Fibroblast of skin of scalp (primary cell): ENCODE results near the gene RAB11FIP4.
A peak's percentile ranks its signal among the peaks of the same experiment; 100 is the strongest.

Experiments used
- DNase-seq: peaks from one replicate; pipeline ENCODE4 v3.0.0-alpha.2; 2013

RAB11FIP4 gene

DNA sequence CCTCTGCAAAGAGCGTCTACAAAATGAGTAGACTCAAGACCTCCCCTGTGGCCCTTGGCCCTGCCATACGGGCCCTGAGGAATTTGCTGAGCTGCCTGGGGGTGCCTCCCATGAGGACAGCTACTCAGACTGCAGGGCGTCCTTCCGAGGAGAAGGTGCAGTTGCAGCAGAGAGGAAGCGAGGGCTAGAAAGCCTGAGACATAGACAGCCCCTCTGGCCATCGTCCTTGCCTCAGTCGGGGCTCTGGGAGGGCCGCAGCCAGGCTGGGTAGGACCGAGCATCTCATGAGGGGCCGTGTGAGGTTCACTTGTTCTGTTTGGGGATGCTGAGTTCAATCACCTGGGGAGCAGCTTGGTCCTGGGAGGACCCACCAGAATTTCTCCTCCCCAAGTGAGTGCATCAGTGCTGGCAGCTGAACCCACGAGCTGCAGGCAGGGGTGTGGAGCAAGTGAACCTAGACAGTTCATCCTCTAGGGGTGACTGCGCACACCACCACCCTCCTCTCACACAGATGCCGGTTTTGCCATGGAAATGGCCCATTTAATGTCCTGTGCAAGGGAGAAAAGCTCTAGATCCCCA is 20.3 kb downstream of the RAB11FIP4 start:
- DNase-seq = no peak

GRCh38 chr17:31412511-31412910 is 21.0 kb downstream of the RAB11FIP4 start:
- no peak for DNase-seq

- DNase-seq = no peak
Observed at GRCh38 chr17:31413081-31413799, 21.8 kb downstream of the RAB11FIP4 start.

- peak; percentile 51 for DNase-seq
Observed at GRCh38 chr17:31413874-31414549, 22.5 kb downstream of the RAB11FIP4 start.

GRCh38 chr17:31414550-31414918 is 23.1 kb downstream of the RAB11FIP4 start:
- no peak for DNase-seq

GRCh38 chr17:31415004-31415454 is 23.6 kb downstream of the RAB11FIP4 start:
- DNase-seq = no peak

DNA sequence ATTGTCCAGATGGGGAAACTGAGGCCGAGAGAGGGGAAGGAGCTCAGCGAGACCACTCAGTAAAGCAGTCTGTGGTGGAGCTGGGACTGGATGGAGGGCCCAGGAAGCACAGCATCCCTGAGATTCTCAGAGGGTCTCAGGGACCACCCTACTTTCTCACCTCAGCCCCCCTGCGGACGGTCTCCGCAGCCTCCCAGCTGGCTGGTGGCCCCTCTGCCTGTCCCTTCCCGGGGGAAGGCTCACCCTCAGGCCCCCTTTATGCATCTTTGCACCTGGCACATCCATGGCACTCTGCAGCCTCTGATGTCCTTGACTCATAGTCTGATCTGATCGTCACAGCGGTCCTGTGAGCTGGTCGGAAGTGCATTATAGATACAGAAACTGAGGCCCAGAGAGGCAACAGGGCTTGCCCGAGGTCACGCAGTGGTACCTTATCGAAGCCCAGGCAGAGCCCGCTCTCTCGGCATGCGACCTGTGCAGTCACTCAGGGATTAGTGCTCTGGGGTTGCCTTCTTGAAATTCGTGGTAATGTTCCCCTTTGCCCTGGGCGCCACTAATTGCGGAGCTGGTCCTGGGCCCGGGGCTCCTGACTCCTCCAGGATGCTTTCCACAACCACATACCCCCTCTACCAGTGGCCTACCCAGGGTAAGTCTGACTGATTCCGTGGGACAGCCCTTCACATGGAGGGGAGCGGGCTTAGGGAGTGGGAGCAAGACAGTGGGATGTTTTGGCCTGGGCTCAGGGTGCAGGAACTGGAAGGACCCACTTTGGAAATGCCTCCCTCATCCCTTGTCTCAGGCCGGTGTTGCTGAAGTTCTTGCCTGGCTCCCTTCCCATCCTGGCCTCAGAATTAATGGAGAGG is 24.4 kb downstream of the RAB11FIP4 start:
- DNase-seq = no peak

- no peak for DNase-seq
Observed at GRCh38 chr17:31416503-31416923, 25.0 kb downstream of the RAB11FIP4 start.

GRCh38 chr17:31417051-31417792 is 25.7 kb downstream of the RAB11FIP4 start:
- DNase-seq = no peak

DNA sequence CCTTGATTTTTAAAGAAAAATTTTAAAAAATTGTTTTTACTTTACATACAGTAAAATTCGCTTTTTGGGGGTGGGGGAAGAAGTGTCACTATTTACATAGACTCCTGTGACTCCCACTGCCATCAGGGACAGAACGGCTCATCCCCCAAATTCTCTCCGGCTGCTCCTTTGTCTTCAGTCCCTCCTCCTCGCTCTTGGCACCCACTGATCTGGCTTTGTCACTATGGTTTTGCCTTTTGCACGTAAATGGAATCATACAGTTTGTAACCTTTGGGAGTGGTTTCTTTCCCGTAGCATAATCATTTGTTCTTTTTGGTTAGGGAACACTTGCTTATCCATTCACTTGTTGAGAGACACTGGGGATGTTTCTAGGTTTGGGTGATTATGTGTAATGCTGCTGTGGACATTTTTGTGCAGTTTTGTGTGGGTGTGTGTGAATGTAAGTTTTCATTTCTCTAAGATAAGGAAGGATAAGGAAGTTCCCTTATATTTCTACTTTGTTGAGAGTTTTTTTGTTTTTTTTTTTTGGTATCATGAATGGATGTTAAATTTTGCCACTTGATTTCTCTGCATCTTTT is 27.4 kb downstream of the RAB11FIP4 start:
- no peak for DNase-seq

- no peak for DNase-seq
Observed at GRCh38 chr17:31422443-31422842, 31.0 kb downstream of the RAB11FIP4 start.

GRCh38 chr17:31424944-31425281 is 33.4 kb downstream of the RAB11FIP4 start:
- no peak for DNase-seq

GRCh38 chr17:31425282-31426040 is 34.0 kb downstream of the RAB11FIP4 start:
- DNase-seq = no peak

GRCh38 chr17:31427684-31428083 is 36.2 kb downstream of the RAB11FIP4 start:
- no peak for DNase-seq

DNA sequence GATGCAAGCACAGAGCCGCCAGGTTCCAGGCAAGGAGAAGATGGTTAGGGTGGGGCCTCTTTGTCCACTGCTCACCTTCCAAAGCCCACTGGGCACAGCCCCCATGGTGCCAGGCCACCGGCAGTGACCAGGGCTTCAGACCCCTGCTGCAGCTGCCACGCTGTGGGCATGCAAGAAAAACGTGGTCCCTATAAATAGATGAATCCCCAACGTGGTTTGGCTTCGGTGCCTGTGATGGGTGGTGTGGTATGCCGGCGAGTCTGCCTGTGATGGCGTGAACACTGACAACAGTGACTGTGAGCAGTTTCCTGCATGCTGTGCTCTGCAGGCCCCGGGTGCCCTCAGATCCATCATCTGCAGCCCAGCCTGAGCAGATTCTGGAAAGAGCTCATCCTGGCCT is 36.6 kb downstream of the RAB11FIP4 start:
- DNase-seq = no peak

- no peak for DNase-seq
Observed at GRCh38 chr17:31428512-31428911, 37.0 kb downstream of the RAB11FIP4 start.

GRCh38 chr17:31431098-31431851 is 39.8 kb downstream of the RAB11FIP4 start:
- DNase-seq = no peak

- no peak for DNase-seq
Observed at GRCh38 chr17:31431852-31432658, 40.6 kb downstream of the RAB11FIP4 start.

- DNase-seq = no peak
Observed at GRCh38 chr17:31433091-31433790, 41.8 kb downstream of the RAB11FIP4 start.
